Uterus (tissue), 4 donors: ENCODE measurements around the gene BIK. TPM values are rescaled to one million over a fixed set of nuclear protein-coding genes. Genes with fewer than 3 reads are reported as not detected.

Source experiments
- DNase-seq, 2 donors: peaks; one replicate each; pipeline ENCODE4 v3.0.0-alpha.2; 2019 to 2020
- H3K27ac ChIP-seq, 2 donors: fragments of 200-600 bp; sonication (generic); 1 replicate in 1 of 2; 2 replicates in 1 of 2; pipeline ENCODE4 v1.5.1; 2016 to 2018
- H3K27me3 ChIP-seq, 2 donors: fragments of 200-600 bp; sonication (generic); one replicate each; pipeline ENCODE4 v1.5.1; 2018 to 2019; ENCODE audit warnings: control low read depth in 1 of 2
- H3K36me3 ChIP-seq, 2 donors: fragments of 200-600 bp; sonication (generic); one replicate each; pipeline ENCODE4 v1.5.1; 2019; ENCODE audit warnings: control low read depth in 1 of 2
- H3K4me1 ChIP-seq, 2 donors: fragments of 200-600 bp; sonication (generic); one replicate each; pipeline ENCODE4 v1.5.1; 2018 to 2019; ENCODE audit warnings: control low read depth in 1 of 2
- H3K4me3 ChIP-seq, 2 donors: fragments of 200-600 bp; sonication (generic); 1 replicate in 1 of 2; 2 replicates in 1 of 2; pipeline ENCODE4 v1.5.1; 2018 to 2019; ENCODE audit warnings: mild to moderate bottlenecking in 1 of 2
- H3K9me3 ChIP-seq, 2 donors: fragments of 200-600 bp; sonication (generic); one replicate each; pipeline ENCODE4 v1.5.1; 2019; ENCODE audit warnings: control low read depth in 1 of 2
- POLR2A ChIP-seq, 2 donors: fragments of 450-650 bp; IDR thresholded peaks; one replicate each; pipeline ENCODE4 v1.6.1; 2016; ENCODE audit warnings: antibody characterized with exemption in 2 of 2, mild to moderate bottlenecking in 1 of 2, moderate library complexity in 1 of 2
- intact Hi-C: fragments of 100-400 bp; cut with DNase I; formaldehyde crosslinking; loops from one replicate; pipeline ENCODE4 v1.15.1; 2023; ENCODE audit warnings: low total_unique reads
- total RNA-seq, 4 donors: library from RNA; depleted of rRNA in 3 of 4; stranded (reverse); fragments of >200 nt in 3 of 4; gene quantifications; one replicate each; pipeline versions ENCODE4 v1.1.0 to v1.2.4, GENCODE V29; 2014 to 2023
- TF ChIP-seq, protein P1 (sequence below), 4 experiments: fragments of 200-600 bp in 2 of 4; fragments of 450-650 bp in 2 of 4; sonication (generic) in 2 of 4; IDR thresholded peaks; one replicate each; pipeline ENCODE4 v1.5.1; 2016 to 2019; ENCODE audit warnings: antibody characterized with exemption in 4 of 4, mild to moderate bottlenecking in 2 of 4, moderate library complexity in 1 of 4
- donor health status: DM: yes; HTN: yes; CAD: no.

Gene BIK, protein sequence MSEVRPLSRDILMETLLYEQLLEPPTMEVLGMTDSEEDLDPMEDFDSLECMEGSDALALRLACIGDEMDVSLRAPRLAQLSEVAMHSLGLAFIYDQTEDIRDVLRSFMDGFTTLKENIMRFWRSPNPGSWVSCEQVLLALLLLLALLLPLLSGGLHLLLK
- total RNA-seq, result under 1 TPM in 3 of 4 donors, not detected in 1; 0.49 to 0.77 (median 0.76) TPM

DNA sequence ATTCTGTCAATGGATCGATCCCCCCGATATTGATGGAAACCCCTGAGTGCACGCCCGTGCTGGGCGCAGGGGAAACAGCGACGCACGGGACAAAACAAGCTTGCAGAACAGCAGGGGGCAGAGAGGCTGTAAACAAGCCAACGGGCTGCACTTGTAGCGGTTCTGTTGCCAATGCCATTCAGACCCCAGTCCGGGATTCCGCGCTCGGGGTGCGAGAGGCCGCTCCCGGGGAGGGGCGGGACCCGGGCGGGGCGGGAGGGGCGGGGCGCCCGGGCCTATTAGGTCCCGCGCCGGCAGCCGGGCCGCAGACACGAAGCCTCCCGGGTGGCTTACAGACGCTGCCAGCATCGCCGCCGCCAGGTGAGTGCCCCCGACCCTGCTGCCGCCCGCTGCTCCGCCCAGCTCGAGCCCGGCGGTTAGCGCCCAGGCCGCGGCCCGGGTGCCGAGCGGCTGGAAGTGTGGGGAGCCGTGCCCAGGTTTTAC, at the start of gene BIK:
Gene BIK, plus strand, starts transcription at position 307 of the 483 bp plus-strand sequence. CDS start 13,273 bp downstream, outside the sequence.
- DNase-seq, result peak in 1 of 2 donors; percentile 27
- peak within 1 kb of the TSS; percentile 3 to 28 for H3K4me3 ChIP-seq
- H3K27ac ChIP-seq, result no peak within 1 kb of the TSS
- no peaks in the 10 kb centered on the region for H3K36me3 ChIP-seq
- peaks cover 0 to 12% of the 10 kb centered on the region in 2 donors for H3K4me1 ChIP-seq
- H3K9me3 ChIP-seq, result no peaks in the 10 kb centered on the region
- H3K27me3 ChIP-seq, result peaks cover 8 to 14% of the 10 kb centered on the region in 2 donors
- intact Hi-C loops, result loop anchor here (5.0 kb wide), 1 partner anchor 1432 kb away; no protein-coding TSS in a partner anchor
- TF ChIP-seq, protein P1, sequence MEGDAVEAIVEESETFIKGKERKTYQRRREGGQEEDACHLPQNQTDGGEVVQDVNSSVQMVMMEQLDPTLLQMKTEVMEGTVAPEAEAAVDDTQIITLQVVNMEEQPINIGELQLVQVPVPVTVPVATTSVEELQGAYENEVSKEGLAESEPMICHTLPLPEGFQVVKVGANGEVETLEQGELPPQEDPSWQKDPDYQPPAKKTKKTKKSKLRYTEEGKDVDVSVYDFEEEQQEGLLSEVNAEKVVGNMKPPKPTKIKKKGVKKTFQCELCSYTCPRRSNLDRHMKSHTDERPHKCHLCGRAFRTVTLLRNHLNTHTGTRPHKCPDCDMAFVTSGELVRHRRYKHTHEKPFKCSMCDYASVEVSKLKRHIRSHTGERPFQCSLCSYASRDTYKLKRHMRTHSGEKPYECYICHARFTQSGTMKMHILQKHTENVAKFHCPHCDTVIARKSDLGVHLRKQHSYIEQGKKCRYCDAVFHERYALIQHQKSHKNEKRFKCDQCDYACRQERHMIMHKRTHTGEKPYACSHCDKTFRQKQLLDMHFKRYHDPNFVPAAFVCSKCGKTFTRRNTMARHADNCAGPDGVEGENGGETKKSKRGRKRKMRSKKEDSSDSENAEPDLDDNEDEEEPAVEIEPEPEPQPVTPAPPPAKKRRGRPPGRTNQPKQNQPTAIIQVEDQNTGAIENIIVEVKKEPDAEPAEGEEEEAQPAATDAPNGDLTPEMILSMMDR (IDR thresholded peaks at IDR 0.05), result peak in 1 of 4 experiments; percentile 8
- no peak for TF ChIP-seq POLR2A (IDR thresholded peaks at IDR 0.05)

DNA sequence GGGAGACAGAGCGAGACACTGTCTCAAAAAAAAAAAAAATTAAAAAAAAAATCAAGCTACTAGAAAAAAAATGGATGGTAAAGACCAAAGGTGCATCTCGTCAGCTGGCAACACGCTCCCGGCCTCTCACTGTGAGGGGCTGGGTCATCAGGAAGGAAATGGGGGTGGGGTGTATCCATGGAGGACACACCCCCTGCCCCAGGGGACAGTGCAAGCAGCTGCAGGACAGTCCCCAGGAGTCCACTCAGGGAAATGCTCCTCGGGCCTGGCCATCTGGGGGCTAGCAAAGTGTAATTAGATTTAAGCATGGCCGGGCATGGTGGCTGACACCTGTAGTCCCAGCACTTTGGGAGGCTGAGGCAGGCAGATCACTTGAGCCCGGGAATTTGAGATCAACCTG, 44.4 kb upstream of the BIK start:
- Histone ChIP-seq H3K4me3 (no peak overlapping the region), H3K36me3 (no peaks in the 10 kb centered on the region), H3K9me3 (no peaks in the 10 kb centered on the region), H3K27ac (no peak overlapping the region), H3K4me1 (no peaks in the 10 kb centered on the region), H3K27me3 (no peaks in the 10 kb centered on the region)
- intact Hi-C loops, result no loop called here
- no peak for DNase-seq
- TF ChIP-seq, protein P1 (IDR thresholded peaks at IDR 0.05), result no peak
- TF ChIP-seq POLR2A (IDR thresholded peaks at IDR 0.05), result no peak

DNA sequence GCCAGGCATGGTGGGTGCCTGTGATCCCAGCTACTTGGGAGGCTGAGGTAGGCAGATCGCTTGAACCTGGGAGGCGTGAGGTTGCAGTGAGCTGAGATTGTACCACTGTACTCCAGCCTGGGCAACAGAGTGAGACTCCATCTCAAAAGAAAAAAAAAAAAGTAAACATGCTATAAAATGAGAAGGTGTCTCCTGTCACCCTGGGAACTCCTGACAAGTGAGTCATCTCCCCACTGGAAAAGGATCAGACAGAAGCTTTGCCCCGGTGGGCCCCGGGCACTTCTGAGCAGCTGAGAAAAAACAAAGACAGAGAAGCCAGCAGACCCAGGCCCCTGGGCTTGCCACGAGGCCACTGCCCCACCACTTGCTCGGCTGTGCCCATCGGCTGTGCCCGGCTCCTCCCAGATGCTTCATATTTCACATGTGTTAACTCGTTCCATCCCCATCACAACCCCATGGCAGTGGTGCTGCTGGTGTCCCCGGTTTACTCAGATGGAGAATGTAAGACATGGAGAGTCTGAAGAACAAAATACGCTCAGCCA, 43.6 kb upstream of the BIK start:
- TF ChIP-seq, protein P1 (IDR thresholded peaks at IDR 0.05), result no peak
- no peak overlapping the region for H3K4me3 ChIP-seq
- H3K27me3 ChIP-seq, result no peaks in the 10 kb centered on the region
- intact Hi-C loops, result no loop called here
- no peaks in the 10 kb centered on the region for H3K36me3 ChIP-seq
- H3K4me1 ChIP-seq, result no peaks in the 10 kb centered on the region
- no peaks in the 10 kb centered on the region for H3K9me3 ChIP-seq
- H3K27ac ChIP-seq, result no peak overlapping the region
- no peak for DNase-seq

DNA sequence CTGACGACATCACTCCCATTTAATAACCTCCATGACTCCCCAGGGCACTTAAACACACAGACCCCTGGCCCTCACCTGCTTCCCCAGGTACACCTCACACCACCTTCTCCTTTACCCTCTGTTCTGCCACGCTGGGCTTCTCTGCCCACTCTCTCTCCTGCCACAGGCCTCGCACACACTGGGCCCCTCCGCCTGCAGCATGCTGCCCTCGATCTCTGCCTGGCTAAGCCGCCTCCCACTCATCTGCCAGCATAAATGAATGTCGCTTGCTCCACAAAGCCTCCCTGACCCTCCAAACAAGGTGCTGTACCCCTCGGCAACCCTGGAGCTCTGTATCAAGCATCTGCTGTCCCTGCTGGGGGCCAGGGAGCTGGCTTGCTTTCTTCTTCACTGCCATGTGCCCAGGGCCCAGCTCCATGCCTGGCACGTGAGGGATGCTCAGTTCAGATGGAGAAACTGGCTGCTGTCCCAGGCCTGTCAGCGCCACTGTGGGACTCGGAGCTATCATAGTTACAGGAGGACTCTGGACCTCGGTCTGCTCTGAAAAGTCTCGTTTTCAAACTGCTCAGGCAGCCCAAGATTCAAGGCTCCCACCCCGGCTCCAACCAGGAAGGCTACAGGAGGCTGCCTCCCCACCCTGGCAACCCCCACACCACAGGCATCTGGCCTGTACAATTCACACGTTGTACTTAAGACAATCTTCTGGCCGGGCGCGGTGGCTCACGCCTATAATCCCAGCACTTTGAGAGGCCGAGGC, 33.3 kb upstream of the BIK start:
- intact Hi-C loops, result no loop called here
- Histone ChIP-seq H3K4me1 (no peaks in the 10 kb centered on the region), H3K27me3 (no peaks in the 10 kb centered on the region), H3K36me3 (no peaks in the 10 kb centered on the region), H3K9me3 (no peaks in the 10 kb centered on the region), H3K27ac (no peak overlapping the region), H3K4me3 (no peak overlapping the region)
- TF ChIP-seq, protein P1 (IDR thresholded peaks at IDR 0.05), result no peak
- TF ChIP-seq POLR2A (IDR thresholded peaks at IDR 0.05), result no peak
- DNase-seq, result no peak

DNA sequence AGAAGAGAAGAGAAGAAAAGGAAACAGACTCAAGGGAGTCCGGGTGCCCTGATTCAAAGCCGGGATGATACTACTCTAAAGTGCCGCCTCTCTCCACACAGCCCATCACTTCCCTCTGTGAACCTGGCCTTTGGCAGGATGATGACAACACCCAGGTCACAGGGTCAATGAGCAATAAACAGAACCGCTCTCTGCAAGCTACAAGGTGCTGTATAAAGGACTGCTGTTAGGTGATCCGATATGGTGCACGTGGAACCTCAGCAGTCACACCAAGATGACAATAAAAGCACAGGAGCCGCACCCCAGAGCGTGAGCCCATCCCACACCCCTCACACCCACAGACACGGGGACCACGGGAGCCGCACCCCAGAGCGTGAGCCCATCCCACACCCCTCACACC, 32.0 kb upstream of the BIK start:
- intact Hi-C loops, result no loop called here
- no peaks in the 10 kb centered on the region for H3K27me3 ChIP-seq
- no peaks in the 10 kb centered on the region for H3K4me1 ChIP-seq
- H3K36me3 ChIP-seq, result no peaks in the 10 kb centered on the region
- H3K4me3 ChIP-seq, result no peak overlapping the region
- no peaks in the 10 kb centered on the region for H3K9me3 ChIP-seq
- TF ChIP-seq POLR2A (IDR thresholded peaks at IDR 0.05), result no peak
- TF ChIP-seq, protein P1 (IDR thresholded peaks at IDR 0.05), result no peak
- no peak overlapping the region for H3K27ac ChIP-seq
- no peak for DNase-seq
